Renal cortex interstitium (tissue), 11 donors: Measurements from ENCODE around the gene MOGAT2. TPM values are rescaled to one million over a fixed set of nuclear protein-coding genes. Genes with fewer than 3 reads are reported as not detected.
"Not testable (repeated sequence)": the region's sequence is repeated elsewhere in the genome, so short reads cannot be mapped to it uniquely, and the experiment has no call there.

Experiments used
- DNase-seq, 11 donors: peaks; one replicate each; pipeline ENCODE4 v3.0.0-alpha.2; 2013; ENCODE audit warnings: low read depth in 9 of 11, low spot score in 4 of 11; ENCODE audit errors: extremely low read depth in 1 of 11
- polyA plus RNA-seq, 3 donors: library from polyadenylated mRNA; unstranded; fragments of 120-200 nt; gene quantifications; one replicate each; pipeline ENCODE4 v1.2.1, GENCODE V29; 2013; ENCODE audit not compliant: insufficient read length in 3 of 3

The MOGAT2 gene
- polyA plus RNA-seq, 3 donors, result 0.67 to 1.3 (median 0.85) TPM

DNA sequence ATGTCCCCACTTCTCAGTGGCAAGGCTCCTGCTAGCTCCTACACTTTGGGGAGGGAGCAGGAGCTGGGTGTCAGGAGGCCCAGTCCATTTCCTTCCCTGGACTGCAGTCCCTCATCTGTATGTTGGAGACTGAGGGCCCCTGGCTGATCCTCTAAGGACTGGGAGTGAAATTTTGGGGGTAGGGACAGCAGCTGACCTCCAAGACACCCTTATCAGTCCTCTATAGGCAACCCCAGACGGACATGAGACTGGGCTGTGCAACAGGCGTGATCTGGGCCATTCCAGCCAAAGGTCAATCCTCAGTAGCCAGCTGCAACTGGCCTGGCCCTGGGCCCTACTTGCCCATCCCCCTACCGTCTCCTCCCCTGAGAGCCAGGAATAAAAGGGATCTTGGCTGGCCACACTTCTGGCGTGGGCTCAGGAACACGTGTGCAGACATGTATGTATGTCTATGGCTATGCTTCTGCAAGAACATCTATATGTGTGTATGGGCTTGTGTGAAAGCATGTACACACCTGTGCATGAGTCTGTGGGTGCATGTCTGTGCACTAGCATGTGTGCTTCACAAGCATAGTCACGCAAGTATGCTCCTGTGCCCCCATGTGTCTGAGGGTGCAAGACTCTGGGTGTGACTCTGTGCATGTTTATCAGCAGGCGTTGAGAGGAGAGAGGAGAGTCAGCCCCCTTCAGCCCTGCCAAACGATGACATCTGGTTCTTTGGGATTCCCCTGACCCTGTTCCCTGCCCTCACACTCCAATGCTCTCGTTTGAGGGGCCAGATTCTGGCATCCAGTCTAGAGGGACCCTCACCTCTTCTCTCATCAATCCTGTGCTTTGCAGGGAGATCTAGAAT lies 26.3 kb downstream of the MOGAT2 start:
- no peak for DNase-seq

DNA sequence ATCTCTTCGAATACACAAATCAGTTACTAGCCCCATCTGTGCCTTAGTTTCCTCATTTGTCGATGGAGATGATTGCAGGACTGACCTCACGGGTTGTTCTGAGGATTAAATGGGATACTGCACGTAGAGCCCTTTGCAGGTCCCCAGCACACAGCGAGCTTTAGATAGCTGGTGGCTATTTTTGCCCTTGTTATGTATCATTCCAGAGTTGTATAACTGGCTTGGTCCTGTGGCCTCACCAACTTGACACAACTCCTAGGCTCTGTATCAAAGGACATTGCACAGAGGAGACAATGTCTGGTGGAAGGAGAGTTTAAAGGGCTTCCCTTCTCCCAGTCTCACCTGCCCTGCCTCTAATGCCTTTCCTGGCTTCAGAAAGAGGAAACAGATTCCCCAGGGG lies 28.2 kb downstream of the MOGAT2 start:
- no peak for DNase-seq

DNA sequence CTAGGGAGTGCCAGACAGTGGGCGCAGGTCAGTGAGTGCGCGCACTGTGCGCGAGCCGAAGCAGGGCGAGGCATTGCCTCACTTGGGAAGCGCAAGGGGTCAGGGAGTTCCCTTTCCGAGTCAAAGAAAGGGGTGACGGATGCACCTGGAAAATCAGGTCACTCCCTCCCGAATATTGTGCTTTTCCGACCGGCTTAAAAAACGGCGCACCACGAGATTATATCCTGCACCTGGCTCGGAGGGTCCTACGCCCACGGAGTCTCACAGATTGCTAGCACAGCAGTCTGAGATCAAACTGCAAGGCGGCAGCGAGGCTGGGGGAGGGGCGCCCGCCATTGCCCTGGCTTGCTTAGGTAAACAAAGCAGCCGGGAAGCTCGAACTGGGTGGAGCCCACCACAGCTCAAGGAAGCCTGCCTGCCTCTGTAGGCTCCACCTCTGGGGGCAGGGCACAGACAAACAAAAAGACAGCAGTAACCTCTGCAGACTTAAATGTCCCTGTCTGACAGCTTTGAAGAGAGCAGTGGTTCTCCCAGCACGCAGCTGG lies 31.2 kb downstream of the MOGAT2 start:
- not testable (repeated sequence) for DNase-seq

DNA sequence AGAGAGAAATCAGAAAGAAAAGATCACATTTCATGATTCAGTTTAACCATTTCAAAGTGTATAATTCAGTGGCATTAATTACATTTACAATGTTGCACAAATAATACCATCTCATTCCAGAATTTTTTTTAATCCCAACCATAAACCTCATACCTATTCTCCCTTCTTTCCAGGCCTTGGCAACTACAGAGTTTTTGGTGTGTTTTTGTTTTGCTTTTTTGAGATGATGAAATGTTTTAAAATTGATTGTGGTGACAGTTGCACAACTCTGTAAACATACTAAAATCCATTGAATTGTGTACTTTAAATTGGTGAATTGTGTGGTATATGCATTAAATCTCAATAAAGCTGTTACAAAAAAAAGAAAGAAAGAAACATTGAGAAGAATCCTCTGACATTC lies 37.3 kb downstream of the MOGAT2 start:
- not testable (repeated sequence) for DNase-seq

DNA sequence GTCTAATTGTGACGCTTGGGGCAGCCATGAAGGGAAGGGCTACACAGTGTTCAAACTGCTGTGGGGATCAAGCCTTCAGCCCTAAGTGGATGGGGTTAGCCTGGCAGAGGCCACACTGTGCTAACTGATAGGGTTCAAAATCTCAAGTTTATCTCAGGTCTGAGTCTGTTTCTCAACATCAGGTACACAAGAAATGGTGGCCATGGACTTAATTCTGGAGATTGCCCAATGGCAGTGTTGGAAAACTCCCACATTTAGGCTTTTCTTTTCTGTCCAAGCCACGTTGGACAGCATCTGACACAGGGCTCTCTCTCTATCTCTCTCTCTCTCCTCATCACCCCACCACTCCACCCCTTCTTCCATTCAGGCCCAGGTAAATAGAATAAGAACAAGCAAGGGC lies 40.0 kb downstream of the MOGAT2 start:
- DNase-seq, result no peak

DNA sequence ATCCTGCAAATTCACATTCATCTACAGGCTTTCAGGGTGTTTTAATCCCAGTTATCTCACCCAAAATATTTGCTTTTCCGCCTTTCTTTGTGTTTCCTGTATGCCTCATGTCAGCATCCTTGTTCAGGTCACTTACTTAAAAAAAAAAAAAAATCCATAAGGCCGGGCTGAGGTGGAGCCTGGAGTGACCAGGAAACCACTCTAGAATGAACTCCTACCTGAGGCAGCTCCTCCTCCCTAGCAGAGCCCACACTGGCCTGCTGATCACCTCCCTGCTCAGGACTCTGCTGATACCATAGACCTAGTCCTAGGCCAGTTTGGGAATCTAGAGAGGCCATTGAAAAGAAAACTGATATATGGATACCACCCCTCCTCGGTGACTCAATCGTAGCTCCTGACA lies 42.2 kb downstream of the MOGAT2 start:
- no peak for DNase-seq

DNA sequence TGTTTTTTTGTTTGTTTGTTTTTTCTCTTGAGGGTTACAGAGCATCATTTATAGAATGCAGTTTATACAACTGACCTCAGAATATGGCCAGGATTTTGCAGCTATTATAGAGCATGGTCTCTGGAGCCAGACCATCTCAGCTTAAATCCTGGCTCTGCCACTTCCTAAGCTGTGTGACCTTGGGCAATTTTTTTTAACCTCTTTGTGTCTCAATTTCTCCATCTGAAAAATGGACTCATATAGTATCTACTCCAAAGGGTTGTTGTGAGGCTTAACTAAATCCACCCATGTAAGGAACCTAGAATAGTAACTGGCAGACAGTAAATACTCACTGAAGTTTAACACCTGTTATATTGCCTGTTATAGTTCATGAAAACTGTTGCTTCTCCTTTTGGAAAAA lies 42.6 kb downstream of the MOGAT2 start:
- no peak for DNase-seq

DNA sequence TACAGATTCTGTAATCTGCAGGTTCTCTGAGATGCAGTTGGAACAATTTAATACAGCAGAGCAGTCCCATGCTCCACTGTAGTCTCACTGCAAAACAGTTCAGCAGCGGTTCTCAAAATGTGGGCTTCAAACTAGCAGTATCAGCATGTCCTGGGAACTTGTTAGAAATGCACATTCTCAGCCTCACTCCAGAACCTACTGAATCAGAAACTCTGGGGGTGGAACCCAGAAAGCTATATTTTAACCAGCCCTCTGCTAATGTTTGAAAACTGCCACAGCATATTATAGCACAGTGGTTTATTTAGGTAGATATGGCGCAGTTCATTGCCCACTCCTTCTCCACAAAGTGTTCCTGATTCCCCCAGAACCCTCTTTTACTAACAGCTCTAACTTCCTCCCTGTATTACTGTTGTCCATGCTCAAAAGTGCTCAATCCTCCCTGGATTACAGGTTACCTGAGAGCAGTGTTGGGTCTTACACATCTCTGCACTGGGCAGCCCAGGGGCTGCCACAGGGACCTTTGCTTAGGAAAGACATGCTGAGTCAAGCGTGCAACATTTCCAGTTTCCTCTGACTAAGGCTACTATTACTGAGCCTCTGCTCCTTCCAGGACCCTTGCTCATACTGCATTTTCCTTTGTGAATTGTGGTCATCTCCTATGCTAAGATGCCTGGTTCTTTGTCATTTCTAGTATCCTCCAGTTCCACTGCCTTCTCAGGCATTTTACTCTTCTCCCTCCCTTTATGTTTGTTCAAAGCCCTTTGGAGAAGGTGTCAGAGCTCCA lies 43.3 kb downstream of the MOGAT2 start:
- DNase-seq, result no peak

DNA sequence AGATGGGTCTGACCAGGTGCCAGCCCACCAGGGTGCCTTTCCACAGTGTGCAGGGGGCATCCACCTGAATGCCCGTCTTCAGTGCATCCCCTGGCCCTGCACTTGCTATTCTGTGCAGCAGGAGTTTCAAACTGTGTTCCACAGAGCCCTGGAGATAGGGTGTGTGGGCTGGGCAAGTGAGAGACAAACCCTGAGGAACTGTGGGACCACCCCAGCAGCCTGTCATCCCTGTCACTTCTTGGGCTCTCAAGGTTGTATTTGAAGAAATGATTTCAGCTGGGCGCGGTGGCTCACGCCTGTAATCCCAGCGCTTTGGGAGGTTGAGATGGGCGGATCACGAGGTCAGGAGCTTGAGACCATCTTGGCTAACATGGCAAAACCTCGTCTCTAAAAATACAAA lies 44.5 kb downstream of the MOGAT2 start:
- no peak for DNase-seq

DNA sequence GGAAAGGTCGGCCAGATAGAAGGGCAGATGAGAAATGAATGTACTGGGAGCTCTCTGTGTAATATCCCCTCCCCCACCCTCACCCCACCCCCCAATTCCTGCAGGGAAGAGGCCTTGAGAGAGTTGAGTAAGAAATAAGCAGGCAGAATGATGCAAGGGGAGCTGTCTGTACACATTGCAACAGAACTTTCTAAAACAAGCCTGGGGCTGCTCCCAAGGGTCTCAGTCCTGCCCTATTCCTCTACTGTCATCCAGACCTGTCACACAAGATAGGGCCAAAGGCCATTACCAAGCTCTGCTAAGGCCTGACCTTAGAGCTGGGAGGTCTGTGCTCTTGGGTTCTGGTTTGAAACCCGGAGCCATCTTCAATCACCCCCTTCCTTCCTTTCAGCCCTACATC lies 45.2 kb downstream of the MOGAT2 start:
- no peak for DNase-seq

DNA sequence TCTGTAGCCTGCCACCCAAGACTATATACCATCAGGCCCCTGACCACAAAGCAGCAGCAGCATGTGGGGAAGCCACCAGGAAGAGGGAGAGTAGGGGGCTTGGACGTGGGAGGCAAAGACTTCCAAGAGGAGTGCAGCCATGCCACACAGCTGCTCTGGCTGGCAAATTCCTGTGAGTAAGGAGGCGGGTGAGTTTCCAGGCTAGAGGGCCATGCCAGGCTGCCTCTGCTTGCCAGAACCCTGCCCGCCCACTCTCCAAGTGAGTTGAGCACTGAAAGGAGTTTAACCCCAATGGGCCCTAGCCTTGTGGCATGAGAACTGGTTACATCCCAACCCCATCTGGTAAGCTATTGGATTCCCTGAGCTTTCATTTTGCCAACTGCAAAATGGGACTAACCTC lies 46.2 kb downstream of the MOGAT2 start:
- no peak for DNase-seq

DNA sequence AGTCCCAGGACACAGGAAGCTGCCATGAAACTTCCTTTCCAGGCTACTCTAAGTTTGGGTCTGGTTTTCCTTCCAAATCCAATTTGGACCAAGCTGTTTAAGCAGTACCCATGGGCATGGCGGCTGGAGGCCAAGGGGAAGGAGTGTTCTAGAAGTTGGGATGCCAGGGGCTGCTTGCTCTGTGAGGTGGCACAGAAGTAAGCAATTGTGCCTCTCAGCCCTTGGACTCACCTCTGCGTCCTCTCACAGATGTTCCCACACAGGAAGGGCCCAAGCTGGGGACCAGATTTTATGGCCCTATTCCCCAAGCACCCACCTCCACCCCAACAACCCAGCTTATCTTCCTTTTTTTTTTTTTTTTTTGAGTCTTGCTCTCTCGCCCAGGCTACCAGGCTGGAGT lies 47.5 kb downstream of the MOGAT2 start:
- DNase-seq, result no peak

DNA sequence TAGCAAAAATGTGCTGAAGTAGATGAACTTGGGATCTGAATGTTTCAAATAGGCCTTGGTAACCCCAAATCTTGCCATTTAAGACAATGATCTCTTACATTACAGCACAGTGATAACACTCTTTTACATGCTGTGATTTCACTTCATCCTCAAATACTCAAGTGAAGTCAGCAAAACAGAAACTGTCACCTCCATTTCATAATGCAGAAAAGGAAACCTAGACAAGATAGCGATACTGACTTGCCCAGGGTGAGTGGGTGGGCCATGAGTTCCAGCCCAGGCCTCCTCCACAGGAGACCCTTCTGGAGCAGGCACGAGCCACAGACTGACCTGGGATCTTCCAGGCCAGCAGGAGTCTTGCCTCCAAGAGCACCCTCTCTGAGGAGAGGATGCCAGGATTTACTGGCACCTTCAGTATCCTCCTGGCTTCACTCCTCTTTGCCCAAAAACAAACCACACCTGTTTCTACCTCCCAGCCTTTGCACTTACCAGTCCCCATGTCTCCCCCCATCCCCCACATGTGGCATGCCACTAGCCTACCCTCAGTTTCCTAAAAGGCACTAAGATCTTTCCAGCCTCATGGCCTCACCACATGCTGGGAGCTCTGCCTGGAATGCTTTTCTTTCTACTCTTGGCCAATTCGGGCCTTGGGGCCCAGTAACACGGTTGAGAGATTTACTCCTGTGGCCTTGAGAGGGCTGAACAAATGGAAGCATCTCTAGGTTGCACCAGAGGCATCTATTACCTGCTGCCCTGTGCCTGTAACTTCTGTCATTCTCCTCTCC lies 49.0 kb downstream of the MOGAT2 start:
- no peak for DNase-seq

DNA sequence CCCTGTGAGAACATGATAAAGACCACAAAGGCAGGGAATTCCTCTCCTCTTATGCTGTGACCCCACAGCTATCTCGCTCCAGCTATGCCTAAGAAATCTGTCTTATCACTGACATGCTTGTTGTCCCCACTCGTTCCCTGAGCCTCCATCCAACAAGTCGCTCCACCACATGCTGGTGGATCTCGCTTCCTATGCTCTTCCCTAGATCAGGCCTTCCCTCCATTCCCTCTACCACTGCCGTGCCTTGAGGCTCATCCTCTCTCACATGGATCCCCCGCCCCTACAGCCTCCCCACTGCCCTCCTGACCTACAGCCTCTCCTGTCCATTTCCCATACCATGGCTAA lies 49.6 kb downstream of the MOGAT2 start:
- no peak for DNase-seq

DNA sequence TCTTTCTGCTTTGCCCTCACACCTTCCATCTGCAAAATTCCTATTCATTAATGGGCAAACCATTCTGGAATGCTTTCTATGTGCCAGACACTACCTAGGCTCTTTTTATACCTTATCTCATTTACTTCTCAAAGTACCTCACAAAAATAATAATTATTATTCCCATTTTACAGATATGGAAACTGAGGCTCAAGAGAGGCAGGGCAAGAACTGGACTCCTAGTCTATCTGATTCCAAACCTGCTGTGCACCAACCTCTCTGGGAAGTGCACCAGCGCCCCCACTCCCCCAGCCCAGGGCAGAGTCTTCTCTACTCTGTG lies 50.1 kb downstream of the MOGAT2 start:
- no peak for DNase-seq

DNA sequence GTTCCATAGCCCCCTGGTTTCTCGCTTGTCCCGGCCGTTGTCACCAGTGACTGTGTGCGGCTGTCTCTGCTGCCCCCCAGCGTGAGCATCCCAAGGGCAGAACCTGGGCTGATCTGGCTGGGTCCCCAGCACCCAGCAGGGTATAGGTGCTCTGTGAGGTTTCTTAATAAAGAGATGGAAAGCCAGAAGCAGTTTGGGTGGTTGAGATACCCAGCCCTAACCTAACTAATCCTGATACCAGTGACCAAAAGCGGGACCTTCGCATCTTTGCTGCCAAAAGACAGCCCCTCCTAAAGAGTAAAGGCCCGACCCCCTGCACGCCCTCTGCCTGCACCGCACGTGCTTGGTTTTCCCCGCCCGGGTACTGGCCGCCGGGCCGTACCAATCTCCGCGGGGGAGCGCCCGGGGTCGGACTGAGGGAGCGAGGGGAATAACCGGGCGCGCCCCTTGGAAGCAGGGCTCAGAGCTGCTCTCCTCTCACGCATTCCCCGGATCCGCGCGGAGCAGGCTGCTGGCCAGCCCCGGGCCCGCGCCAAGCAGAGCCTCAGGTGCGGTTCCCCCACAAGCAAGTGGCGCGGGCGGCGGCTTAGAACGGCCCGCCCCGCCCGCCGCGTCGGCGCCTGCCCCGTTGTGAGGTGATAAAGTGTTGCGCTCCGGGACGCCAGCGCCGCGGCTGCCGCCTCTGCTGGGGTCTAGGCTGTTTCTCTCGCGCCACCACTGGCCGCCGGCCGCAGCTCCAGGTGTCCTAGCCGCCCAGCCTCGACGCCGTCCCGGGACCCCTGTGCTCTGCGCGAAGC lies 50.7 kb downstream of the MOGAT2 start, which contains the start of gene DGAT2:
Gene DGAT2, plus strand, starts transcription at position 667 of the 797 bp plus-strand sequence. CDS start 214 bp downstream, outside the sequence.
- peak; percentile 45 to 74 (median 67) for DNase-seq

DNA sequence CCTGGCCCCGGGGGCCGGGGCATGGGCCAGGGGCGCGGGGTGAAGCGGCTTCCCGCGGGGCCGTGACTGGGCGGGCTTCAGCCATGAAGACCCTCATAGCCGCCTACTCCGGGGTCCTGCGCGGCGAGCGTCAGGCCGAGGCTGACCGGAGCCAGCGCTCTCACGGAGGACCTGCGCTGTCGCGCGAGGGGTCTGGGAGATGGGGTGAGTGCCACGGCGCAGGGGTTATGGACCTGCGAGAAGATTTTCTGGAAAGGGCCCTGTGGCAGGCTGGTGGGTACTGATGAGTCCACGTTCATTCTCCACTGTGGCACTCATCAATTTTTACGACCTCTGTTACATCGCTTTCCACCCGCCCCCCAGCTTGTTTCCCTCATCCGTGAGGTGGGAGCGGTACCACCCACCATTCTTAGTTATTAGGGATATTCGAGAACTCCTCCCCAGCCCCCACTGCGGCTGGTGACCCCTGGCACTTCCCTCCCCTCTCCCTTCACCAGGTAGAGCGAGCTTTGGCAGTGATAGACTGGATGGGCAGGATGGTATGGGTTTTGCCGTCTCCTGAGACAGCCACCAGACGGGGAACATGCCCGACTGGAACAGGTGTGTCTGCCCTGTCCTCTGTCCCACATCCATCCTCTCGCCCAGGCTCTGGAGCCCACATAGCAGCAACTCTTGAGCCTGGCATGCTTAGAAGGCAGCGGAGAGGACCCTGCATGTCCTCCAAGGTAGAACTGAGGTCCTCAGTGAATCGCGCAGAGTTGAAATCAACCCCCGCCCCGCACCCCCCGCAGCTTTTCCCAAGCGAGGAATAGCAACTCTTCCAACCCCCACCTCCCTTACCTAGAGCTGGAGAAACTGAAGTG lies 51.5 kb downstream of the MOGAT2 start:
- DNase-seq, result no peak

DNA sequence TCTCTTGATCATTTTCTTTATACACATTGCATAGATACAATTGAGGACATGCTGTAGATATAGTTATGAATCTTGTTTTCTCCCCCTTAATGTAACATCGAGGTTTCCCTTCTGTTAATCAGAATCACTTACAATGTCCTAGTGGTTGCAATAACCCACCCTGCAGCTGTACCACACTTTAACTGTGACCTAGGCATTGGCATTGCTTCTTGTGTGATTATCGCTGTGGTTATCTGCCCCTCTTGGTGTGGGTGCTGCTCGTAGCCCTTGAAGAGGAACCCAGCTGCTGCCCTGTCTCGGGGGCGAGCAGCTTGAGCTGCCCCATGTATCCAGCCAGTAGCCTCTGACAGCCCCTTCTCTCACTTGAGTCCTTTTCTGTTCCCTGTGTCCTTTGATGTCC lies 52.5 kb downstream of the MOGAT2 start:
- DNase-seq, result no peak
